ENCODE data around the gene BMPR1B. TPM values are rescaled to one million over a fixed set of nuclear protein-coding genes. Genes with fewer than 3 reads are reported as not detected.

Gene BMPR1B
- total and polyA plus RNA-seq, 2 donors (not counting 1 experiment from before 2014, with no cell fraction given): not detected

DNA sequence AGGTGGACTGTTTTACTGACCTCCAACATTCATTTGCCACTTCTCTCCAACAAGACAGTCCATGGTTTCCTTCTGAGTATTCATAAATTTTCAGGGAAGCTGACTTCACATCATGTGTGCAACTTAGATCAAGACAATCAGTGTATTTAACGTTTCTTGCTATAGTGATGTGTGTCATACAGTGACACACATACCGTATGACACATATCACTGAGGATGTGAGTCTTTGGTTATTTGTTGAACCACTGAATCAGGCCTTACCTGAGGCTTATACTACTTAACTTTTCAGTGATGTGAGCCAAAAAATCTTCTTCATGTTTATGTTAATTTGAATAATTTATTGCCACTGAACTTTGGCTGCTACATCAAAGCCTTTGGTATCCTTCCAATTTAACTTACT is 166.8 kb downstream of the BMPR1B start:
- Mint-ChIP-seq H3K27me3 (no peaks in the 10 kb centered on the region), H3K4me1 (no peaks in the 10 kb centered on the region), H3K27ac (no peak overlapping the region), H3K9me3 (ENCODE audit: insufficient read depth) (no peaks in the 10 kb centered on the region), H3K4me3 (no peak overlapping the region)
- Histone ChIP-seq H3K36me3 (replicated peaks in 1 of 2; ENCODE audit: control extremely low read depth in 1 of 2, control insufficient read depth in 1 of 2, extremely low read depth in 1 of 2, insufficient read depth in 2 of 2, low read length in 1 of 2) (no peaks in the 10 kb centered on the region), H3K4me2 (replicated peaks; ENCODE audit: low read depth, low read length, poor library complexity, severe bottlenecking) (no peak overlapping the region), H3K27me3 (replicated peaks in 1 of 4; ENCODE audit: control extremely low read depth in 1 of 4, control insufficient read depth in 3 of 4, insufficient read depth in 4 of 4, low read length in 3 of 4) (no peaks in the 10 kb centered on the region), H3K27ac (ENCODE audit: low read length in 2 of 2) (no peak overlapping the region), H3K4me1 (ENCODE audit: control insufficient read depth in 2 of 2, insufficient read depth in 2 of 2, low read length in 2 of 2) (no peaks in the 10 kb centered on the region), H3K79me2 (ENCODE audit: control insufficient read depth, insufficient read depth, low read length) (no peaks in the 10 kb centered on the region), H2AFZ (ENCODE audit: insufficient read depth, low read depth, low read length, poor library complexity, severe bottlenecking) (no peak overlapping the region), H4K20me1 (ENCODE audit: control insufficient read depth, insufficient read depth, low read length, poor library complexity, severe bottlenecking) (no peaks in the 10 kb centered on the region), H3K4me3 (ENCODE audit: control extremely low read depth in 1 of 5, extremely low read depth in 1 of 5, insufficient read depth in 1 of 5, low read depth in 2 of 5, low read length in 4 of 5) (no peak overlapping the region), H3K9me3 (ENCODE audit: control extremely low read depth in 1 of 3, control insufficient read depth in 2 of 3, insufficient read depth in 1 of 3, low read length in 2 of 3) (no peaks in the 10 kb centered on the region), H3K9ac (ENCODE audit: low read length) (no peak overlapping the region)
- TF ChIP-seq, protein P1, sequence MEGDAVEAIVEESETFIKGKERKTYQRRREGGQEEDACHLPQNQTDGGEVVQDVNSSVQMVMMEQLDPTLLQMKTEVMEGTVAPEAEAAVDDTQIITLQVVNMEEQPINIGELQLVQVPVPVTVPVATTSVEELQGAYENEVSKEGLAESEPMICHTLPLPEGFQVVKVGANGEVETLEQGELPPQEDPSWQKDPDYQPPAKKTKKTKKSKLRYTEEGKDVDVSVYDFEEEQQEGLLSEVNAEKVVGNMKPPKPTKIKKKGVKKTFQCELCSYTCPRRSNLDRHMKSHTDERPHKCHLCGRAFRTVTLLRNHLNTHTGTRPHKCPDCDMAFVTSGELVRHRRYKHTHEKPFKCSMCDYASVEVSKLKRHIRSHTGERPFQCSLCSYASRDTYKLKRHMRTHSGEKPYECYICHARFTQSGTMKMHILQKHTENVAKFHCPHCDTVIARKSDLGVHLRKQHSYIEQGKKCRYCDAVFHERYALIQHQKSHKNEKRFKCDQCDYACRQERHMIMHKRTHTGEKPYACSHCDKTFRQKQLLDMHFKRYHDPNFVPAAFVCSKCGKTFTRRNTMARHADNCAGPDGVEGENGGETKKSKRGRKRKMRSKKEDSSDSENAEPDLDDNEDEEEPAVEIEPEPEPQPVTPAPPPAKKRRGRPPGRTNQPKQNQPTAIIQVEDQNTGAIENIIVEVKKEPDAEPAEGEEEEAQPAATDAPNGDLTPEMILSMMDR (IDR thresholded peaks at IDR 0.05): no peak
- TF ChIP-seq EZH2 (IDR thresholded peaks at IDR 0.05; ENCODE audit: borderline replicate concordance, insufficient read depth, low read depth, low read length, poor library complexity, severe bottlenecking): no peak
- DNase-seq (no peak), ATAC-seq (ENCODE audit: low read depth) (no peak)
- POLR2A ChIA-PET: no interaction called here
- WGBS (ENCODE audit: insufficient coverage): no CpG with 5 or more reads among the region's 2 CpGs
- intact Hi-C loops (cut with micrococcal nuclease): no loop called here
- CTCF ChIA-PET: no interaction called here

DNA sequence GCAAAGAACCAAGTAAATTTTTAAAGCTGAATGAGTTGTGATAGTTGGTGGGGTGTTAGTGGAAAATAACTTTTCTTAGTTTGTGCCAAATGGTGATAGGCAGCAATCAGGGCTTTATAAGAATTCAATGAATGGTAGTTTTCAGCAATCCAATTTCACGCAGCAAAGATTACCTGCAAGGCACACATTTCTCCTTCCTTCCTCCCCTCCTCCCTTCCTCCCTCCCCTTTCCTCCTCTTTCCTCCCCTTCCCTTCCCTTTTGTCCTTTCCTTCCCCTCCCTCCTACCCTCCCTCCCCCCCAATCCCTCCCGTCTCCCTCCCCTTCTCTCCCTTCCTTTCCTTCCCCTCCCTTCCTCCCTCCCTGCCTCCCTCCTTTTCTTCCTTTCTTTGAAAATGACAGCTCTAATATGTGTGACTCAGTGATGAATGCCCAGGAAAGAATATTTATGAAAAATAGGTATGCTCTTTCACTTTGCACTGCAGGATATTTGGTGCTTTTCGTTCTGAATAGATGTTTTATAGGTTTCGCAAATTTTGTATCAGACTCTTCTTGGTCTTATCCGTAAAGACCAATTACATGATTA is 168.1 kb downstream of the BMPR1B start:
- no peaks in the 10 kb centered on the region for H3K36me3 ChIP-seq (replicated peaks in 1 of 2; ENCODE audit: control extremely low read depth in 1 of 2, control insufficient read depth in 1 of 2, extremely low read depth in 1 of 2, insufficient read depth in 2 of 2, low read length in 1 of 2)
- no peak overlapping the region for H2AFZ ChIP-seq (ENCODE audit: insufficient read depth, low read depth, low read length, poor library complexity, severe bottlenecking)
- no peaks in the 10 kb centered on the region for H3K9me3 ChIP-seq (ENCODE audit: control extremely low read depth in 1 of 3, control insufficient read depth in 2 of 3, insufficient read depth in 1 of 3, low read length in 2 of 3)
- ChIA-PET CTCF (no interaction called here), POLR2A (no interaction called here)
- H3K27me3 ChIP-seq (replicated peaks in 1 of 4; ENCODE audit: control extremely low read depth in 1 of 4, control insufficient read depth in 3 of 4, insufficient read depth in 4 of 4, low read length in 3 of 4): no peaks in the 10 kb centered on the region
- Mint-ChIP-seq H3K4me1 (no peaks in the 10 kb centered on the region), H3K4me3 (no peak overlapping the region), H3K27me3 (no peaks in the 10 kb centered on the region), H3K9me3 (ENCODE audit: insufficient read depth) (no peaks in the 10 kb centered on the region), H3K27ac (no peak overlapping the region)
- no peak overlapping the region for H3K27ac ChIP-seq (ENCODE audit: low read length in 2 of 2)
- no peak overlapping the region for H3K4me3 ChIP-seq (ENCODE audit: control extremely low read depth in 1 of 5, extremely low read depth in 1 of 5, insufficient read depth in 1 of 5, low read depth in 2 of 5, low read length in 4 of 5)
- H3K9ac ChIP-seq (ENCODE audit: low read length): no peak overlapping the region
- intact Hi-C loops (cut with micrococcal nuclease): no loop called here
- ATAC-seq (ENCODE audit: low read depth): no peak
- no peaks in the 10 kb centered on the region for H3K79me2 ChIP-seq (ENCODE audit: control insufficient read depth, insufficient read depth, low read length)
- no peak for TF ChIP-seq EZH2 (IDR thresholded peaks at IDR 0.05; ENCODE audit: borderline replicate concordance, insufficient read depth, low read depth, low read length, poor library complexity, severe bottlenecking)
- TF ChIP-seq, protein P1 (IDR thresholded peaks at IDR 0.05): no peak
- DNase-seq: no peak
- no peak overlapping the region for H3K4me2 ChIP-seq (replicated peaks; ENCODE audit: low read depth, low read length, poor library complexity, severe bottlenecking)
- no peaks in the 10 kb centered on the region for H3K4me1 ChIP-seq (ENCODE audit: control insufficient read depth in 2 of 2, insufficient read depth in 2 of 2, low read length in 2 of 2)
- no peaks in the 10 kb centered on the region for H4K20me1 ChIP-seq (ENCODE audit: control insufficient read depth, insufficient read depth, low read length, poor library complexity, severe bottlenecking)
- no CpG with 5 or more reads among the region's 5 CpGs for WGBS (ENCODE audit: insufficient coverage)
